Keratinocyte (primary cell): ENCODE measurements around the gene DPYSL4. TPM values are rescaled to one million over a fixed set of nuclear protein-coding genes. Genes with fewer than 3 reads are reported as not detected.

ENCODE experiments used
- DNase-seq: peaks from one replicate; pipeline ENCODE4 v3.0.0-alpha.2; 2011; ENCODE audit warnings: low read depth, missing footprints, low spot score
- FAIRE-seq: peaks from 2 replicates; lab custom pipeline; 2011; peaks lifted over from hg19 to GRCh38; lab: Jason Lieb, UNC
- H2AFZ ChIP-seq: 2 replicates; pipeline ENCODE4 v1.6.0; 2012; ENCODE audit warnings: low read length, control low read depth, inconsistent platforms; ENCODE audit not compliant: control insufficient read depth
- H3K27ac ChIP-seq: 2 replicates; pipeline ENCODE4 v1.5.1; 2011; ENCODE audit warnings: low read length; ENCODE audit not compliant: control insufficient read depth, insufficient read depth
- H3K27me3 ChIP-seq: 3 replicates; pipeline ENCODE4 v1.6.0; 2011; ENCODE audit warnings: low read length; ENCODE audit not compliant: control insufficient read depth, insufficient read depth; ENCODE audit errors: extremely low read depth
- H3K36me3 ChIP-seq, 2 experiments: 2 replicates in 1 of 2; 3 replicates in 1 of 2; pipeline ENCODE4 v1.5.1; 2011; ENCODE audit warnings: low read length in 2 of 2, mild to moderate bottlenecking in 1 of 2; ENCODE audit not compliant: control insufficient read depth in 2 of 2, insufficient read depth in 2 of 2; ENCODE audit errors: extremely low read depth in 1 of 2
- H3K4me1 ChIP-seq: 3 replicates; pipeline ENCODE4 v1.5.1; 2011; ENCODE audit warnings: low read length; ENCODE audit not compliant: control insufficient read depth, insufficient read depth; ENCODE audit errors: extremely low read depth
- H3K4me2 ChIP-seq: 3 replicates; pipeline ENCODE4 v1.6.0; 2011; ENCODE audit warnings: low read depth, low read length; ENCODE audit not compliant: control insufficient read depth, insufficient read depth; ENCODE audit errors: extremely low read depth
- H3K4me3 ChIP-seq, 3 experiments: fragments of 200-600 bp in 1 of 3; sonication (generic) in 1 of 3; 2 replicates in 2 of 3; 3 replicates in 1 of 3; pipeline ENCODE4 v1.5.1; 2011 to 2016; ENCODE audit warnings: low read length in 3 of 3, mild to moderate bottlenecking in 3 of 3, control low read depth in 2 of 3, inconsistent platforms in 1 of 3, low read depth in 1 of 3, mixed read lengths in 1 of 3, mixed run types in 1 of 3, moderate library complexity in 1 of 3; ENCODE audit not compliant: control insufficient read depth in 2 of 3, insufficient read depth in 2 of 3; ENCODE audit errors: extremely low read depth in 1 of 3
- H3K79me2 ChIP-seq: 2 replicates; pipeline ENCODE4 v1.6.0; 2012; ENCODE audit warnings: low read length; ENCODE audit not compliant: control insufficient read depth, insufficient read depth
- H3K9ac ChIP-seq: 3 replicates; pipeline ENCODE4 v1.6.0; 2011; ENCODE audit warnings: low read length; ENCODE audit not compliant: control insufficient read depth, insufficient read depth; ENCODE audit errors: extremely low read depth
- H3K9me1 ChIP-seq: 3 replicates; pipeline ENCODE4 v1.6.0; 2011; ENCODE audit warnings: low read length; ENCODE audit not compliant: control insufficient read depth, insufficient read depth; ENCODE audit errors: extremely low read depth
- H3K9me3 ChIP-seq: 2 replicates; pipeline ENCODE4 v1.5.1; 2012; ENCODE audit warnings: low read depth, low read length; ENCODE audit not compliant: control insufficient read depth
- H4K20me1 ChIP-seq: 3 replicates; pipeline ENCODE4 v1.6.0; 2011; ENCODE audit warnings: low read length; ENCODE audit not compliant: control insufficient read depth, insufficient read depth; ENCODE audit errors: extremely low read depth
- EZH2 ChIP-seq: IDR thresholded peaks from one replicate; pipeline ENCODE4 v1.6.1; 2012; ENCODE audit warnings: inconsistent platforms, mild to moderate bottlenecking, low read length, moderate library complexity
- dilution Hi-C: fragments of 300-500 bp; cut with MboI; formaldehyde crosslinking; loops from one replicate; pipeline ENCODE4 v1.7.0; 2020; ENCODE audit warnings: low sequenced_read_pairs; ENCODE audit not compliant: extremely low pct_ligation_motif_present
- polyA plus RNA-seq, 5 experiments: library from polyadenylated mRNA; depleted of rRNA in 3 of 5; stranded (reverse) in 3 of 5; stranded (forward) in 1 of 5; unstranded in 1 of 5; fragments of >200 nt; gene quantifications; 1 replicate in 1 of 5; 2 replicates in 3 of 5; 3 replicates in 1 of 5; pipeline versions ENCODE4 v1.2.1 to v1.2.3, GENCODE V29; 2011 to 2012; ENCODE audit warnings: missing spikeins in 2 of 5, low read depth in 1 of 5, low replicate concordance in 1 of 5
- TF ChIP-seq, protein P1 (sequence below), 3 experiments: IDR thresholded peaks in 1 of 3; conservative IDR thresholded peaks in 1 of 3; optimal IDR thresholded peaks in 1 of 3; 2 replicates in 2 of 3; 3 replicates in 1 of 3; pipeline versions ENCODE3 to v1.5.1; 2011; ENCODE audit warnings: low read length in 3 of 3, mild to moderate bottlenecking in 3 of 3, moderate library complexity in 2 of 3, control low read depth in 1 of 3, inconsistent platforms in 1 of 3; ENCODE audit not compliant: insufficient read depth in 2 of 3; ENCODE audit errors: extremely low read depth in 1 of 3

DPYSL4 gene
- polyA plus RNA-seq, 1 donor (not counting 4 experiments of a cell fraction or from before 2014, with no cell fraction given): 7.4 TPM

DNA sequence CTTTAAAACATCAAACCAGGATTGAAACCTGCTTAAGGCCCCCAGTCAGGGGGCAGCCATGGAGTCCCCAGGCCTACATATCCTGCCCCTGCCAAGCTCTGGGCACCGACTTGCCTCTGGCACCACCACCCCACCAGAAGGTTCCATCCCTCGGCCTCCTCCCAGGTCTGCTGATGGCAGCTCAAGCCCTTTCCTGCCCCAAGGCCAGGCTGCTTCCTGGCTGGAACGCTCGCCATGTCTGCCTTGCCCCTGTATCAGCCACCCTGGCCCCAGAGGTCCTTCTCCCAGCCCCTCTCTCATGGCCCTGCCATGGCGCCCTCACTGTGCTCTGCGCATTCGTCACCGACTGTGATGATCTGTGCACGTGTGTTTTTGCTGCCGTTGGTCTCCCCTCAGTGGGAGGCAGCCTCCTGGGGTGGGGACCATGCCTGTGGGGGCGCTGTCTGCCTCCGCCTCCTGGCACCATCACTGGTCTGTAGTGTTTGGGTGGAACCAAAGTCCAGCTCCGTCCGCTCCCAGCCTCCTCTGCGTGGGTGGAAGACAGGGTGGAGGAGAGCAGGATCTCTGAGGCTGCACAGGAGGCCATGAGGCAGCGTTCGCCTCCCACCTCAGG is 3.2 kb downstream of the DPYSL4 start:
- H3K4me2 ChIP-seq: no peak overlapping the region
- peaks cover 3% of the 10 kb centered on the region for H3K79me2 ChIP-seq
- peaks cover 4% of the 10 kb centered on the region for H4K20me1 ChIP-seq
- dilution Hi-C loops: no loop called here
- H3K4me1 ChIP-seq: no peaks in the 10 kb centered on the region
- H2AFZ ChIP-seq: no peak overlapping the region
- DNase-seq (no peak), FAIRE-seq (no peak)
- no peak overlapping the region for H3K27ac ChIP-seq
- no peaks in the 10 kb centered on the region for H3K9me3 ChIP-seq
- peaks cover 37% of the 10 kb centered on the region for H3K27me3 ChIP-seq
- no peaks in the 10 kb centered on the region for H3K36me3 ChIP-seq
- H3K9me1 ChIP-seq: no peaks in the 10 kb centered on the region
- no peak overlapping the region for H3K9ac ChIP-seq
- TF ChIP-seq EZH2: no peak
- TF ChIP-seq, protein P1, sequence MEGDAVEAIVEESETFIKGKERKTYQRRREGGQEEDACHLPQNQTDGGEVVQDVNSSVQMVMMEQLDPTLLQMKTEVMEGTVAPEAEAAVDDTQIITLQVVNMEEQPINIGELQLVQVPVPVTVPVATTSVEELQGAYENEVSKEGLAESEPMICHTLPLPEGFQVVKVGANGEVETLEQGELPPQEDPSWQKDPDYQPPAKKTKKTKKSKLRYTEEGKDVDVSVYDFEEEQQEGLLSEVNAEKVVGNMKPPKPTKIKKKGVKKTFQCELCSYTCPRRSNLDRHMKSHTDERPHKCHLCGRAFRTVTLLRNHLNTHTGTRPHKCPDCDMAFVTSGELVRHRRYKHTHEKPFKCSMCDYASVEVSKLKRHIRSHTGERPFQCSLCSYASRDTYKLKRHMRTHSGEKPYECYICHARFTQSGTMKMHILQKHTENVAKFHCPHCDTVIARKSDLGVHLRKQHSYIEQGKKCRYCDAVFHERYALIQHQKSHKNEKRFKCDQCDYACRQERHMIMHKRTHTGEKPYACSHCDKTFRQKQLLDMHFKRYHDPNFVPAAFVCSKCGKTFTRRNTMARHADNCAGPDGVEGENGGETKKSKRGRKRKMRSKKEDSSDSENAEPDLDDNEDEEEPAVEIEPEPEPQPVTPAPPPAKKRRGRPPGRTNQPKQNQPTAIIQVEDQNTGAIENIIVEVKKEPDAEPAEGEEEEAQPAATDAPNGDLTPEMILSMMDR (optimal IDR thresholded peaks at IDR 0.05 in 1 of 3, IDR thresholded peaks at IDR 0.05 in 1 of 3, conservative IDR thresholded peaks at IDR 0.05 in 1 of 3; ENCODE audit: extremely low read depth in 1 of 3, insufficient read depth in 2 of 3, low read length in 3 of 3): no peak
- no peak overlapping the region for H3K4me3 ChIP-seq

- TF ChIP-seq, protein P1 (optimal IDR thresholded peaks at IDR 0.05 in 1 of 3, IDR thresholded peaks at IDR 0.05 in 1 of 3, conservative IDR thresholded peaks at IDR 0.05 in 1 of 3; ENCODE audit: extremely low read depth in 1 of 3, insufficient read depth in 2 of 3, low read length in 3 of 3): no peak
- TF ChIP-seq EZH2: no peak
- Histone ChIP-seq H3K36me3 (no peaks in the 10 kb centered on the region), H3K27ac (no peak overlapping the region), H3K4me2 (no peak overlapping the region), H3K4me3 (no peak overlapping the region), H3K9me3 (no peaks in the 10 kb centered on the region), H3K9ac (no peak overlapping the region), H3K9me1 (no peaks in the 10 kb centered on the region), H4K20me1 (peaks cover 4% of the 10 kb centered on the region), H3K79me2 (peaks cover 3% of the 10 kb centered on the region), H2AFZ (no peak overlapping the region), H3K4me1 (no peaks in the 10 kb centered on the region), H3K27me3 (peaks cover 18% of the 10 kb centered on the region)
- FAIRE-seq (no peak), DNase-seq (no peak)
- dilution Hi-C loops: no loop called here
Measured at GRCh38 chr10:132192076-132192975, 5.6 kb downstream of the DPYSL4 start.
